ENCODE measurements around the gene ATXN7L2.

DNA sequence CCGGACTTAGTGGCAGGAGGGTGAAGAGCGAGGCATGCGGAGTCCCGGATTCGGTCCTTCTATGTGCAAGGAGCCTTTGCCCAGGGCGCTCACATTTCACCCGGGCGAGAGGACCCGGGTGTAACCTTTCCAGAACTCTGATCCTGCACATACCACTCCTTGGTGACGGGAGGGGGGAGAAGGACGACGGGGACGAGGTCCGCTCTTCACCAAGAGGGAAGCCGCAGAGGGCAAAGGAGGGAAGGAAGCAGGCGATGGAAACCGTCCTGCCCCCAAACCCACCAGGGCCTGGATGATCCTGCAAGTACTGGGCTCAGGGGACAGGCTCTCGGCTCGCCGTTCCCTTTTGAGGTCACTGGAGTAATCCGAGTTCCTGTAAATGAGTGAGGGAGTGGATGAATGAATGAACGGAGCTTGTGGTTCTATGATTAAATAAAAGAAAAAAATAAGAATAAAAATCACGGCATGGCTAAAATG, 16.4 kb upstream of the ATXN7L2 start:
- TF ChIP-seq, protein P1, sequence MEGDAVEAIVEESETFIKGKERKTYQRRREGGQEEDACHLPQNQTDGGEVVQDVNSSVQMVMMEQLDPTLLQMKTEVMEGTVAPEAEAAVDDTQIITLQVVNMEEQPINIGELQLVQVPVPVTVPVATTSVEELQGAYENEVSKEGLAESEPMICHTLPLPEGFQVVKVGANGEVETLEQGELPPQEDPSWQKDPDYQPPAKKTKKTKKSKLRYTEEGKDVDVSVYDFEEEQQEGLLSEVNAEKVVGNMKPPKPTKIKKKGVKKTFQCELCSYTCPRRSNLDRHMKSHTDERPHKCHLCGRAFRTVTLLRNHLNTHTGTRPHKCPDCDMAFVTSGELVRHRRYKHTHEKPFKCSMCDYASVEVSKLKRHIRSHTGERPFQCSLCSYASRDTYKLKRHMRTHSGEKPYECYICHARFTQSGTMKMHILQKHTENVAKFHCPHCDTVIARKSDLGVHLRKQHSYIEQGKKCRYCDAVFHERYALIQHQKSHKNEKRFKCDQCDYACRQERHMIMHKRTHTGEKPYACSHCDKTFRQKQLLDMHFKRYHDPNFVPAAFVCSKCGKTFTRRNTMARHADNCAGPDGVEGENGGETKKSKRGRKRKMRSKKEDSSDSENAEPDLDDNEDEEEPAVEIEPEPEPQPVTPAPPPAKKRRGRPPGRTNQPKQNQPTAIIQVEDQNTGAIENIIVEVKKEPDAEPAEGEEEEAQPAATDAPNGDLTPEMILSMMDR (IDR thresholded peaks at IDR 0.05; ENCODE audit: insufficient read depth, low read length, poor library complexity, severe bottlenecking) = no peak
- TF ChIP-seq EZH2phosphoT487 (conservative IDR thresholded peaks at IDR 0.05; ENCODE audit: low read length) = no peak
